Measurements from ENCODE around the gene FILIP1L. TPM values are rescaled to one million over a fixed set of nuclear protein-coding genes. Genes with fewer than 3 reads are reported as not detected.

Gene FILIP1L
- total and polyA plus RNA-seq, 4 experiments from 2014 or later = 0.32 TPM; not detected in 3

- Mint-ChIP-seq H3K9me3 (peaks cover 0 to 4% (median 0%) of the 10 kb centered on the region in 8 donors), H3K27me3 (no peaks in the 10 kb centered on the region), H3K36me3 (peaks cover 0 to 32% of the 10 kb centered on the region in 2 donors), H3K4me3 (no peak overlapping the region), H3K4me1 (no peaks in the 10 kb centered on the region), H3K27ac (no peak overlapping the region)
- H3K9me3 ChIP-seq (ENCODE audit: control insufficient read depth in 1 of 2, low read length in 2 of 2) = no peaks in the 10 kb centered on the region
- intact Hi-C loops (cut with micrococcal nuclease) = no loop called here
- H3K4me1 ChIP-seq (ENCODE audit: insufficient read depth, low read length) = no peaks in the 10 kb centered on the region
- CTCF ChIA-PET (ENCODE audit: partially characterized antibody) = interaction anchor here (1.6 kb wide), 1 partner anchor 36 kb away, joined by 4 read pairs; no protein-coding TSS in a partner anchor
- POLR2A ChIA-PET (ENCODE audit: partially characterized antibody) = interaction anchor here (1.4 kb wide), 1 partner anchor 13 kb away, joined by 3 read pairs; no protein-coding TSS in a partner anchor
- H3K4me3 ChIP-seq (ENCODE audit: low read length in 2 of 2) = no peak overlapping the region
- no peak overlapping the region for H3K27ac ChIP-seq (ENCODE audit: low read depth, low read length)
- H3K36me3 ChIP-seq (ENCODE audit: insufficient read depth, low read length) = no peaks in the 10 kb centered on the region
- no peak for DNase-seq
- no peaks in the 10 kb centered on the region for H3K27me3 ChIP-seq (ENCODE audit: insufficient read depth, low read length)
Observed at GRCh38 chr3:100105501-100105900, 8.8 kb downstream of the FILIP1L start.

GRCh38 chr3:100104817-100105413 is 9.4 kb downstream of the FILIP1L start:
- Histone ChIP-seq H3K27me3 (ENCODE audit: insufficient read depth, low read length) (no peaks in the 10 kb centered on the region), H3K36me3 (ENCODE audit: insufficient read depth, low read length) (no peaks in the 10 kb centered on the region), H3K27ac (ENCODE audit: low read depth, low read length) (no peak overlapping the region), H3K9me3 (ENCODE audit: control insufficient read depth in 1 of 2, low read length in 2 of 2) (no peaks in the 10 kb centered on the region), H3K4me3 (ENCODE audit: low read length in 2 of 2) (no peak overlapping the region), H3K4me1 (ENCODE audit: insufficient read depth, low read length) (no peaks in the 10 kb centered on the region)
- intact Hi-C loops (cut with micrococcal nuclease) = no loop called here
- ChIA-PET CTCF (ENCODE audit: partially characterized antibody) (interaction anchor here (1.6 kb wide), 1 partner anchor 36 kb away, joined by 4 read pairs; no protein-coding TSS in a partner anchor), POLR2A (ENCODE audit: partially characterized antibody) (interaction anchor here (1.4 kb wide), 1 partner anchor 13 kb away, joined by 3 read pairs; no protein-coding TSS in a partner anchor)
- peaks cover 0 to 4% (median 0%) of the 10 kb centered on the region in 8 donors for H3K9me3 Mint-ChIP-seq
- no peak overlapping the region for H3K27ac Mint-ChIP-seq
- no peak overlapping the region for H3K4me3 Mint-ChIP-seq
- no peaks in the 10 kb centered on the region for H3K27me3 Mint-ChIP-seq
- no peaks in the 10 kb centered on the region for H3K4me1 Mint-ChIP-seq
- no peak for DNase-seq
- H3K36me3 Mint-ChIP-seq = peaks cover 0 to 29% of the 10 kb centered on the region in 2 donors

GRCh38 chr3:100104442-100104798 is 9.9 kb downstream of the FILIP1L start:
- no peak for DNase-seq
- Mint-ChIP-seq H3K9me3 (peaks cover 0 to 4% (median 0%) of the 10 kb centered on the region in 8 donors), H3K4me1 (no peaks in the 10 kb centered on the region), H3K27ac (no peak overlapping the region), H3K4me3 (no peak overlapping the region), H3K27me3 (no peaks in the 10 kb centered on the region), H3K36me3 (peaks cover 2 to 28% of the 10 kb centered on the region in 2 donors)
- Histone ChIP-seq H3K9me3 (ENCODE audit: control insufficient read depth in 1 of 2, low read length in 2 of 2) (no peaks in the 10 kb centered on the region), H3K36me3 (ENCODE audit: insufficient read depth, low read length) (no peaks in the 10 kb centered on the region), H3K27ac (ENCODE audit: low read depth, low read length) (no peak overlapping the region), H3K27me3 (ENCODE audit: insufficient read depth, low read length) (no peaks in the 10 kb centered on the region), H3K4me1 (ENCODE audit: insufficient read depth, low read length) (no peaks in the 10 kb centered on the region), H3K4me3 (ENCODE audit: low read length in 2 of 2) (no peak overlapping the region)
- intact Hi-C loops (cut with micrococcal nuclease) = no loop called here
- CTCF ChIA-PET (ENCODE audit: partially characterized antibody) = interaction anchor here (1.6 kb wide), 1 partner anchor 35 kb away, joined by 4 read pairs; no protein-coding TSS in a partner anchor
- POLR2A ChIA-PET (ENCODE audit: partially characterized antibody) = interaction anchor here (1.4 kb wide), 1 partner anchor 12 kb away, joined by 3 read pairs; no protein-coding TSS in a partner anchor

GRCh38 chr3:100103558-100104441 is 10.5 kb downstream of the FILIP1L start:
- intact Hi-C loops (cut with micrococcal nuclease) = no loop called here
- Histone ChIP-seq H3K36me3 (ENCODE audit: insufficient read depth, low read length) (no peaks in the 10 kb centered on the region), H3K9me3 (ENCODE audit: control insufficient read depth in 1 of 2, low read length in 2 of 2) (no peaks in the 10 kb centered on the region), H3K27ac (ENCODE audit: low read depth, low read length) (no peak overlapping the region), H3K4me3 (ENCODE audit: low read length in 2 of 2) (no peak overlapping the region), H3K27me3 (ENCODE audit: insufficient read depth, low read length) (no peaks in the 10 kb centered on the region), H3K4me1 (ENCODE audit: insufficient read depth, low read length) (no peaks in the 10 kb centered on the region)
- H3K27me3 Mint-ChIP-seq = no peaks in the 10 kb centered on the region
- peaks cover 2 to 21% of the 10 kb centered on the region in 2 donors for H3K36me3 Mint-ChIP-seq
- H3K4me3 Mint-ChIP-seq = no peak overlapping the region
- peaks cover 0 to 4% (median 0%) of the 10 kb centered on the region in 8 donors for H3K9me3 Mint-ChIP-seq
- POLR2A ChIA-PET (ENCODE audit: partially characterized antibody) = no interaction called here
- DNase-seq = no peak
- no peak overlapping the region for H3K27ac Mint-ChIP-seq
- CTCF ChIA-PET (ENCODE audit: partially characterized antibody) = interaction anchor here (1.6 kb wide), 1 partner anchor 35 kb away, joined by 4 read pairs; no protein-coding TSS in a partner anchor
- no peaks in the 10 kb centered on the region for H3K4me1 Mint-ChIP-seq

- no peaks in the 10 kb centered on the region for H3K36me3 ChIP-seq (ENCODE audit: insufficient read depth, low read length)
- intact Hi-C loops (cut with micrococcal nuclease) = no loop called here
- no peaks in the 10 kb centered on the region for H3K27me3 ChIP-seq (ENCODE audit: insufficient read depth, low read length)
- no peaks in the 10 kb centered on the region for H3K4me1 ChIP-seq (ENCODE audit: insufficient read depth, low read length)
- Mint-ChIP-seq H3K36me3 (peaks cover 2 to 21% of the 10 kb centered on the region in 2 donors), H3K4me1 (no peaks in the 10 kb centered on the region), H3K4me3 (no peak overlapping the region), H3K9me3 (peaks cover 0 to 4% (median 0%) of the 10 kb centered on the region in 8 donors), H3K27me3 (no peaks in the 10 kb centered on the region), H3K27ac (no peak overlapping the region)
- no peak overlapping the region for H3K4me3 ChIP-seq (ENCODE audit: low read length in 2 of 2)
- ChIA-PET CTCF (ENCODE audit: partially characterized antibody) (no interaction called here), POLR2A (ENCODE audit: partially characterized antibody) (no interaction called here)
- DNase-seq = no peak
- no peak overlapping the region for H3K27ac ChIP-seq (ENCODE audit: low read depth, low read length)
- no peaks in the 10 kb centered on the region for H3K9me3 ChIP-seq (ENCODE audit: control insufficient read depth in 1 of 2, low read length in 2 of 2)
Observed at GRCh38 chr3:100102757-100103156, 11.5 kb downstream of the FILIP1L start.

GRCh38 chr3:100100425-100100824 is 13.9 kb downstream of the FILIP1L start:
- no peaks in the 10 kb centered on the region for H3K27me3 ChIP-seq (ENCODE audit: insufficient read depth, low read length)

GRCh38 chr3:100099621-100100020 is 14.7 kb downstream of the FILIP1L start:
- CTCF ChIA-PET (ENCODE audit: partially characterized antibody) = no interaction called here
- no peaks in the 10 kb centered on the region for H3K4me1 ChIP-seq (ENCODE audit: insufficient read depth, low read length)
- POLR2A ChIA-PET (ENCODE audit: partially characterized antibody) = no interaction called here
- H3K9me3 Mint-ChIP-seq = peaks cover 0 to 4% (median 0%) of the 10 kb centered on the region in 8 donors
- H3K9me3 ChIP-seq (ENCODE audit: control insufficient read depth in 1 of 2, low read length in 2 of 2) = no peaks in the 10 kb centered on the region
- H3K36me3 Mint-ChIP-seq = peaks cover 2 to 18% of the 10 kb centered on the region in 2 donors
- H3K4me1 Mint-ChIP-seq = no peaks in the 10 kb centered on the region
- no peak overlapping the region for H3K27ac ChIP-seq (ENCODE audit: low read depth, low read length)
- intact Hi-C loops (cut with micrococcal nuclease) = no loop called here
- DNase-seq = no peak
- no peak overlapping the region for H3K4me3 Mint-ChIP-seq
- no peaks in the 10 kb centered on the region for H3K27me3 Mint-ChIP-seq
- no peak overlapping the region for H3K27ac Mint-ChIP-seq
- no peaks in the 10 kb centered on the region for H3K36me3 ChIP-seq (ENCODE audit: insufficient read depth, low read length)
- no peak overlapping the region for H3K4me3 ChIP-seq (ENCODE audit: low read length in 2 of 2)
- no peaks in the 10 kb centered on the region for H3K27me3 ChIP-seq (ENCODE audit: insufficient read depth, low read length)

More at GRCh38 chr3:100100425-100100824, 13.9 kb downstream of the FILIP1L start:
- Mint-ChIP-seq H3K27ac (no peak overlapping the region), H3K4me1 (no peaks in the 10 kb centered on the region), H3K9me3 (peaks cover 0 to 4% (median 0%) of the 10 kb centered on the region in 8 donors), H3K36me3 (peaks cover 2 to 21% of the 10 kb centered on the region in 2 donors), H3K27me3 (no peaks in the 10 kb centered on the region), H3K4me3 (no peak overlapping the region)
- Histone ChIP-seq H3K36me3 (ENCODE audit: insufficient read depth, low read length) (no peaks in the 10 kb centered on the region), H3K27ac (ENCODE audit: low read depth, low read length) (no peak overlapping the region), H3K4me3 (ENCODE audit: low read length in 2 of 2) (no peak overlapping the region), H3K9me3 (ENCODE audit: control insufficient read depth in 1 of 2, low read length in 2 of 2) (no peaks in the 10 kb centered on the region), H3K4me1 (ENCODE audit: insufficient read depth, low read length) (no peaks in the 10 kb centered on the region)
- ChIA-PET CTCF (ENCODE audit: partially characterized antibody) (no interaction called here), POLR2A (ENCODE audit: partially characterized antibody) (no interaction called here)
- intact Hi-C loops (cut with micrococcal nuclease) = no loop called here
- DNase-seq = no peak
